NCI-H2227 (cell line): ENCODE data around the gene FAF1.
"Not testable (repeated sequence)": the region's sequence is repeated elsewhere in the genome, so short reads cannot be mapped to it uniquely, and the experiment has no call there.

Experiments used
- DNase-seq: peaks from one replicate; lab custom pipeline; 2025; ENCODE audit not compliant: unreplicated experiment; lab: John Stamatoyannopoulos, UW

FAF1 gene

GRCh38 chr1:50959913-50960844, at the start of gene FAF1:
Gene FAF1 (minus strand): TSS chr1:50960267. CDS start chr1:50959811, 456 bp downstream.
- peak; percentile 99 for DNase-seq

DNA sequence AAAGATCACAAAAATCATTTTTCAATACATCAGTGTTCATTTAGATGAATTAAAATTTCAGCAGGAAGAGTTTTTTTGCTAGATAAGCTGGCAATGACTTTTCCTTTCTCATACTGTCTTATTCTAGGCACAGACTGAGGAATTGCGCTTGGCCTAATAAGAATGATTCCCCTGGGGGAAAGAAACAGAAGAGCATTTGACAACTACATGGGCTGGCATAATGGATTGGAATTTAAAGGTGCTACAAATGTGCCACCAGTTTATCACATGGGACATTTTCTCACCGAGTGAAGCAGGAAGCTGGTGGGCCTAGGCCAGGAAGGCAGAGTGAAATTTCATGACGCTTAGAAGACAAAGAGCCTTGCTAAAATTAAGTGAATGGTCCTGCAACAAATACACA, 49.3 kb upstream of the FAF1 start:
- DNase-seq, result no peak

DNA sequence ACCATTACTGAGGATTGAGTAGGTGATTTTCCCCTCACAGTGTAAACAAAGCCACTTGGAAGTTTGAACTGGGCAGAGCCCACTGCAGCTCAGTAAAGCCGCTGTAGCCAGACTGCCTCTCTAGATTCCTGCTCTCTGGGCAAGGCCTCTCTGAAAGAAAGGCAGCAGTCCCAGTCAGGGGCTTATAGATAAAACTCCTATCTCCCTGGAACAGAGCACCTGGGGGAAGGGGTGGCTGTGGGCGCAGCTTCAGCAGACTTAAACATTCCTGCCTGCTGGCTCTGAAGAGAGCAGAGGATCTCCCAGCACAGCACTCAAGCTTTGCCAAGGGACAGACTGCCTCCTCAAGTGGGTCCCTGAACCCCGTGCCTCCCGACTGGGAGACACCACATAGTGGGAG, 45.5 kb upstream of the FAF1 start:
- not testable (repeated sequence) for DNase-seq

DNA sequence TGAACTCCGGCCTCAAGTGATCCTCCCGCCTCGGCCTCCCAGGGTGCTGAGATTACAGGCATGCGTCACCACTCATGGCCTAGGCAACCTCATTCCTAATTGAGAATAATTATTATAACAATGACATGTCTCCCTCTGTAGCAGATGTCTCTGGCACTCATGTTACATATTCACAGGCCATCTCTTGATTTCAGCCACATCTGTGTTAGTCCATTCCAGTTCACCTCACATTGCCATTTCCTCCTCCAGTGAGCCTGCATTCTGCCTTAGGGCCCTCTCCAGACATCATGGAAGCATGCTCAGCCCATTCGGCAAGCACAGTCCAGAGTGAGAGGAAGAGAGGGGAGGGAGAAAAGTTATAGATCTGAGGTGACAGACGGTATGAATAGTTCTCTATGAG, 42.4 kb upstream of the FAF1 start:
- no peak for DNase-seq

GRCh38 chr1:51000651-51001050, 40.6 kb upstream of the FAF1 start:
- no peak for DNase-seq

DNA sequence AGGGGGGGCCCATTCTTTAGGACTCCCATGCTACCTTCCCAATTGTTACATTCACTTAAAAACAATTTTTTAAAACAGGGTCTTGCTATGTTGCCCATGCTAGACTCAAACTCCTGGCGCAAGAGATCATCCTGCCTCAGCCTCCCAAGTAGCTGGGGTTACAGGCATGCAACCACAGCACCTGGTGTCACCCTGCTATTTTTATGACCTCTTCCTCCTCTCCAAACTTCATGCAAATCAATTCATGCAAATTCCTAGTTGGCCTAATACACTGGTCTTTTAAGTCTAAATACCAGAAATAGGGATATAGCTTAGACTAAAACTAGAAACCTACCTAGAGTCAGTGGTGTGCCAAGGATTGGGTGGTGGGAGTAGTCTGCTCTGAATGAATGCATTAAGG, 40.1 kb upstream of the FAF1 start:
- DNase-seq, result no peak

GRCh38 chr1:50999375-50999774, 39.3 kb upstream of the FAF1 start:
- not testable (repeated sequence) for DNase-seq

- no peak for DNase-seq
Measured at GRCh38 chr1:50996083-50996482, 36.0 kb upstream of the FAF1 start.

GRCh38 chr1:50995651-50996050, 35.6 kb upstream of the FAF1 start:
- DNase-seq, result no peak

- DNase-seq, result no peak
Measured at GRCh38 chr1:50994997-50995396, 34.9 kb upstream of the FAF1 start.

GRCh38 chr1:50993645-50994044, 33.6 kb upstream of the FAF1 start:
- DNase-seq, result no peak

- DNase-seq, result no peak
Measured at GRCh38 chr1:50992532-50993318, 32.7 kb upstream of the FAF1 start.

GRCh38 chr1:50989694-50990093, 29.6 kb upstream of the FAF1 start:
- no peak for DNase-seq

GRCh38 chr1:50986653-50987052, 26.6 kb upstream of the FAF1 start:
- no peak for DNase-seq

- no peak for DNase-seq
Measured at GRCh38 chr1:50985094-50985493, 25.0 kb upstream of the FAF1 start.

GRCh38 chr1:50983219-50983802, 23.2 kb upstream of the FAF1 start:
- DNase-seq, result no peak

- DNase-seq, result no peak
Measured at GRCh38 chr1:50982611-50983010, 22.5 kb upstream of the FAF1 start.

GRCh38 chr1:50981741-50982140, 21.7 kb upstream of the FAF1 start:
- DNase-seq, result no peak

DNA sequence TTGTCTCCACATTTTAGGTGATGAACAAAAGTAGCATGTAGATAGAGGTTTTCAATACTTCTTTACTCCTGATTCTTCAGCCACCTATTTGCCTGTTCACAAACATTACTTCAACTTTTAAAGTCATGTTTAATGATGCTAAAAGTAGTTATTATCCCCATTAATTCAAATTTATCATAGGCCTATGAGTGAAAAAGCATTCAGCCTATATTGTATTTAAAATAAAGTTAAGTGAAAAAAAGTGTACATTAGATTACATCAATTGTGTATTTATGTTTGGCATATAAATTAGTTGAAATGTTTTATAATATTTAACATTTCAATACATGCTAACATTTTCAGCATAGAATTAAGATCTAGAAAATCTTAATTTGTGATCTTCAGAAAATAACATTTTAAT, 20.4 kb upstream of the FAF1 start:
- no peak for DNase-seq

GRCh38 chr1:50979937-50980336, 19.9 kb upstream of the FAF1 start:
- DNase-seq, result no peak

DNA sequence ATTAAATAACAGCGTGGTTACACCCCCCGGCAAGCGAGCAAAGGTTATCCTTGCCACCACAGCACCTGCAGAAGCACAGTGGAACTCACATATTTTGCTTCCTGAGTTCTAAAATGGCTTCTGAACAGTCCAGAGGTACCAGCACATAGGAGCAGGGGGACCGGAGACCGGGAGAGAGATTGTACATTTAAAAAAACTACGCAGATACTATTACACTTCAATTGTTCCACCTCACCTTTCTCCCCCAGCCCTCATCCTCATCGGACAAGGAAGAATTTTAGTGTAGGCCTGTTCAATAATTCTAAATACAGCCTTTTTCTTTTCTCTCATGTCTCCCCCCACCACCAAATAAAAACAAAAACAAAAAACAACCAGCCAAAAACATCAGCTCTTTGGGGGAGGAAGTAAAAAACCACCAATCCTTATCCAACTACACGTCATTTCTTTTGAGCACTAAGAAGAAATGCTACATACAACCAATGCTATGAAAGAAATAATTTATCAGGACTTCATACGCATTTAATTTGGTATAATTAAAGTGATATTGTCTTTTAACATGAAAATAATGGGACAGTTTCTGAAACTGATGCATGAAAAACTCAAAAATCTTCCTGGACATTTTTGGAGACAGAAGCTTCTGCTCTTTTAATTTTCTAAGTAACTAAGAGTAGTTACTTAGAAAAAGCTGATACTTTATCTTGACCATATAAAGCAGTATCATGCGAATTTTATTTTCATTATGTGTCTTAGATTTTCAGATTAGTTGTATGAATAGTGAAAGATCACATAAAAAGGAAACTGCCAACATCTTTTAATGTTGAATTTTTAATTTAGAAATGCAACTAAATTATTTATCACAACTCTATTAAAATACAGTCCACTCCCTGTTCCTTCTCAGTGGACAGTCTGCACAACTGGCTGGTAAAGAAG, 19.1 kb upstream of the FAF1 start:
- DNase-seq, result peak; percentile 54
